Panc1 (cell line): ENCODE results near the gene ARFGAP1. TPM values are rescaled to one million over a fixed set of nuclear protein-coding genes. Genes with fewer than 3 reads are reported as not detected.

Experiments used
- ATAC-seq: fragments of 200-7000 bp; cut with Tn5 transposase; 2 replicates; pipeline ENCODE4 v1.9.1; 2020; ENCODE audit warnings: mild to moderate bottlenecking, moderate library complexity
- BruUV-seq: library from RNA; stranded (reverse); fragments of 400-500 nt; replicated peaks from 2 replicates; lab custom pipeline; 2021; lab: Mats Ljungman, UMichigan
- CTCF ChIA-PET: fragments of 300-600 bp; sonication (Branson Sonifier 250); formaldehyde crosslinking; loops from one replicate; lab custom pipeline; 2022; ENCODE audit warnings: antibody characterized with exemption; lab: Charles Lee
- POLR2A ChIA-PET: fragments of 300-600 bp; sonication (Branson Sonifier 250); formaldehyde crosslinking; loops from one replicate; lab custom pipeline; 2022; ENCODE audit warnings: antibody characterized with exemption; lab: Charles Lee
- DNase-seq: peaks from one replicate; pipeline ENCODE4 v3.0.0-alpha.2; 2010; ENCODE audit warnings: low read depth, low spot score
- H3K27ac ChIP-seq: 2 replicates; pipeline ENCODE4 v1.5.1; 2011; ENCODE audit warnings: mild to moderate bottlenecking, low read length, inconsistent platforms
- H3K27me3 ChIP-seq: fragments of 200-500 bp; sonication (Bioruptor generic); 2 replicates; pipeline ENCODE4 v1.6.0; 2014; ENCODE audit warnings: low read length, inconsistent platforms; ENCODE audit not compliant: control insufficient read depth, insufficient read depth
- H3K36me3 ChIP-seq: fragments of 200-500 bp; sonication (Bioruptor generic); 2 replicates; pipeline ENCODE4 v1.5.1; 2014; ENCODE audit warnings: inconsistent platforms, mild to moderate bottlenecking, low read length, moderate library complexity; ENCODE audit not compliant: control insufficient read depth, insufficient read depth
- H3K4me1 ChIP-seq: 2 replicates; pipeline ENCODE4 v1.5.1; 2011; ENCODE audit warnings: inconsistent platforms, mild to moderate bottlenecking, low read length, moderate library complexity; ENCODE audit not compliant: control insufficient read depth, insufficient read depth
- H3K4me3 ChIP-seq, 2 experiments: 2 replicates each; pipeline ENCODE4 v1.5.1; 2011 to 2012; ENCODE audit warnings: low read depth in 2 of 2, low read length in 2 of 2, mild to moderate bottlenecking in 2 of 2, inconsistent platforms in 1 of 2, moderate library complexity in 1 of 2
- H3K9me3 ChIP-seq: fragments of 200-500 bp; sonication (Bioruptor generic); 2 replicates; pipeline ENCODE4 v1.5.1; 2014; ENCODE audit warnings: low read depth, mild to moderate bottlenecking, inconsistent platforms, low read length, moderate library complexity; ENCODE audit not compliant: control insufficient read depth, insufficient read depth
- CTCF ChIP-seq: fragments of 450-650 bp; IDR thresholded peaks from 2 replicates; pipeline ENCODE4 v1.5.1; 2017; ENCODE audit warnings: mild to moderate bottlenecking
- POLR2AphosphoS5 ChIP-seq: IDR thresholded peaks from 2 replicates; pipeline ENCODE4 v1.6.1; 2012; ENCODE audit warnings: mild to moderate bottlenecking, low read depth, low read length, moderate library complexity
- SIN3A ChIP-seq: IDR thresholded peaks from 2 replicates; pipeline ENCODE4 v1.6.1; 2012; ENCODE audit warnings: low read depth, mild to moderate bottlenecking, low read length, moderate library complexity, borderline replicate concordance; ENCODE audit not compliant: insufficient read depth
- TCF7L2 ChIP-seq: IDR thresholded peaks from 2 replicates; pipeline ENCODE4 v1.6.1; 2011; ENCODE audit warnings: mild to moderate bottlenecking, low read depth, low read length, inconsistent platforms
- in situ Hi-C: cut with HindIII; loops from 2 replicates; pipeline ENCODE4 v1.10.0; 2016; ENCODE audit warnings: low sequenced_read_pairs, low pct_unique_long_range_greater_than_20kb
- intact Hi-C: fragments of 100-400 bp; cut with micrococcal nuclease; formaldehyde crosslinking; loops from one replicate; pipeline ENCODE4 v1.10.0; 2022; ENCODE audit not compliant: unreplicated experiment
- total RNA-seq: library from RNA; stranded (reverse); gene quantifications from one replicate; pipeline ENCODE4 v1.2.1, GENCODE V29; 2021; ENCODE audit not compliant: unreplicated experiment
- TF ChIP-seq, protein P1 (sequence below), 2 experiments: IDR thresholded peaks; 2 replicates each; pipeline ENCODE4 v1.6.1; 2011 to 2012; ENCODE audit warnings: low read depth in 2 of 2, control low read depth in 1 of 2, low read length in 1 of 2, mild to moderate bottlenecking in 1 of 2, moderate library complexity in 1 of 2; ENCODE audit not compliant: insufficient read depth in 1 of 2

Gene ARFGAP1
- total RNA-seq, 1 experiment from 2014 or later = 110 TPM

GRCh38 chr20:63308218-63308911 lies 35.8 kb downstream of the ARFGAP1 start:
- H3K36me3 ChIP-seq = no peaks in the 10 kb centered on the region
- peaks cover 3% of the 10 kb centered on the region; the same call in 1 of the 2 replicates for H3K4me1 ChIP-seq
- intact Hi-C loops (no loop called here), in situ Hi-C loops (no loop called here)
- H3K4me3 ChIP-seq = no peak overlapping the region
- TF ChIP-seq, protein P1, sequence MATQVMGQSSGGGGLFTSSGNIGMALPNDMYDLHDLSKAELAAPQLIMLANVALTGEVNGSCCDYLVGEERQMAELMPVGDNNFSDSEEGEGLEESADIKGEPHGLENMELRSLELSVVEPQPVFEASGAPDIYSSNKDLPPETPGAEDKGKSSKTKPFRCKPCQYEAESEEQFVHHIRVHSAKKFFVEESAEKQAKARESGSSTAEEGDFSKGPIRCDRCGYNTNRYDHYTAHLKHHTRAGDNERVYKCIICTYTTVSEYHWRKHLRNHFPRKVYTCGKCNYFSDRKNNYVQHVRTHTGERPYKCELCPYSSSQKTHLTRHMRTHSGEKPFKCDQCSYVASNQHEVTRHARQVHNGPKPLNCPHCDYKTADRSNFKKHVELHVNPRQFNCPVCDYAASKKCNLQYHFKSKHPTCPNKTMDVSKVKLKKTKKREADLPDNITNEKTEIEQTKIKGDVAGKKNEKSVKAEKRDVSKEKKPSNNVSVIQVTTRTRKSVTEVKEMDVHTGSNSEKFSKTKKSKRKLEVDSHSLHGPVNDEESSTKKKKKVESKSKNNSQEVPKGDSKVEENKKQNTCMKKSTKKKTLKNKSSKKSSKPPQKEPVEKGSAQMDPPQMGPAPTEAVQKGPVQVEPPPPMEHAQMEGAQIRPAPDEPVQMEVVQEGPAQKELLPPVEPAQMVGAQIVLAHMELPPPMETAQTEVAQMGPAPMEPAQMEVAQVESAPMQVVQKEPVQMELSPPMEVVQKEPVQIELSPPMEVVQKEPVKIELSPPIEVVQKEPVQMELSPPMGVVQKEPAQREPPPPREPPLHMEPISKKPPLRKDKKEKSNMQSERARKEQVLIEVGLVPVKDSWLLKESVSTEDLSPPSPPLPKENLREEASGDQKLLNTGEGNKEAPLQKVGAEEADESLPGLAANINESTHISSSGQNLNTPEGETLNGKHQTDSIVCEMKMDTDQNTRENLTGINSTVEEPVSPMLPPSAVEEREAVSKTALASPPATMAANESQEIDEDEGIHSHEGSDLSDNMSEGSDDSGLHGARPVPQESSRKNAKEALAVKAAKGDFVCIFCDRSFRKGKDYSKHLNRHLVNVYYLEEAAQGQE (IDR thresholded peaks at IDR 0.05; ENCODE audit: insufficient read depth in 1 of 2, low read depth in 2 of 2, low read length in 1 of 2) = no peak
- no peak for TF ChIP-seq TCF7L2
- no peak for TF ChIP-seq CTCF
- no peak for TF ChIP-seq SIN3A
- no peak for TF ChIP-seq POLR2AphosphoS5
- CTCF ChIA-PET = interaction anchor here (1.1 to 1.5 kb wide), 2 partner anchors 69 to 73 kb away, joined by 6 to 14 read pairs; no protein-coding TSS in a partner anchor
- no peaks in the 10 kb centered on the region for H3K9me3 ChIP-seq
- no TSS peak for BruUV-seq
- POLR2A ChIA-PET = no interaction called here
- no peaks in the 10 kb centered on the region for H3K27me3 ChIP-seq
- DNase-seq = no peak
- no peak overlapping the region for H3K27ac ChIP-seq
- ATAC-seq = no peak

- in situ Hi-C loops (no loop called here), intact Hi-C loops (loop anchor here (1.0 kb wide), 1 partner anchor 73 kb away; no protein-coding TSS in a partner anchor)
- CTCF ChIA-PET = interaction anchor here (0.6 to 1.6 kb wide), 8 partner anchors 15 to 100 kb away, joined by 3 to 14 read pairs (median 6); no protein-coding TSS in a partner anchor
- BruUV-seq = no TSS peak
- Histone ChIP-seq H3K27ac (no peak overlapping the region), H3K27me3 (no peaks in the 10 kb centered on the region), H3K36me3 (no peaks in the 10 kb centered on the region), H3K4me1 (peaks cover 3% of the 10 kb centered on the region; the same call in 1 of the 2 replicates), H3K9me3 (no peaks in the 10 kb centered on the region), H3K4me3 (no peak overlapping the region)
- DNase-seq (no peak), ATAC-seq (peak; percentile 77)
- TF ChIP-seq SIN3A (no peak), CTCF (peak; percentile 97)
- POLR2A ChIA-PET = no interaction called here
Measured at GRCh38 chr20:63309261-63310071, 36.9 kb downstream of the ARFGAP1 start.
